Endodermal cell (in vitro differentiated cells): ENCODE results near the gene FXR2. TPM values are rescaled to one million over a fixed set of nuclear protein-coding genes. Genes with fewer than 3 reads are reported as not detected.
A peak's percentile ranks its signal among the peaks of the same experiment; 100 is the strongest.

Experiments used
- DNase-seq: peaks from one replicate; pipeline ENCODE4 v3.0.0-alpha.2; 2017
- H3K27ac ChIP-seq: 2 replicates; pipeline ENCODE4 v1.5.1; 2013; ENCODE audit warnings: mild to moderate bottlenecking, low read depth, low read length, moderate library complexity
- H3K27me3 ChIP-seq: 2 replicates; pipeline ENCODE4 v1.6.1; 2013; ENCODE audit warnings: mild to moderate bottlenecking, low read length, moderate library complexity; ENCODE audit not compliant: insufficient read depth, control insufficient read depth, poor library complexity, severe bottlenecking
- H3K36me3 ChIP-seq: 2 replicates; pipeline ENCODE4 v1.7.0; 2013; ENCODE audit warnings: mild to moderate bottlenecking, low read length, moderate library complexity; ENCODE audit not compliant: control insufficient read depth, insufficient read depth
- H3K4me1 ChIP-seq: one replicate; pipeline ENCODE4 v1.7.0; 2013; ENCODE audit warnings: low read length; ENCODE audit not compliant: control insufficient read depth, insufficient read depth
- H3K4me3 ChIP-seq: 2 replicates; pipeline ENCODE4 v1.5.1; 2013; ENCODE audit warnings: mild to moderate bottlenecking, low read length, moderate library complexity
- H3K9ac ChIP-seq: 2 replicates; pipeline ENCODE4 v1.6.1; 2013; ENCODE audit warnings: mild to moderate bottlenecking, low read length, moderate library complexity; ENCODE audit not compliant: poor library complexity, severe bottlenecking; ENCODE audit errors: extremely low read depth
- H3K9me3 ChIP-seq: 2 replicates; pipeline ENCODE4 v1.6.1; 2013; ENCODE audit warnings: mild to moderate bottlenecking, low read length, moderate library complexity; ENCODE audit not compliant: control insufficient read depth
- H3K27ac Mint-ChIP-seq: 2 replicates; pipeline ENCODE4 v1.8.0; 2020; ENCODE audit warnings: mixed read lengths
- H3K27me3 Mint-ChIP-seq: 2 replicates; pipeline ENCODE4 v1.8.0; 2021; ENCODE audit warnings: mild to moderate bottlenecking, mixed read lengths; ENCODE audit not compliant: insufficient read depth
- H3K36me3 Mint-ChIP-seq: 2 replicates; pipeline ENCODE4 v1.8.0; 2020; ENCODE audit warnings: low read depth, mixed read lengths
- H3K4me1 Mint-ChIP-seq: 2 replicates; pipeline ENCODE4 v1.8.0; 2020; ENCODE audit warnings: mixed read lengths
- H3K4me3 Mint-ChIP-seq: 2 replicates; pipeline ENCODE4 v1.8.0; 2020; ENCODE audit warnings: mild to moderate bottlenecking, moderate library complexity, mixed read lengths
- H3K9me3 Mint-ChIP-seq: 2 replicates; pipeline ENCODE4 v1.8.0; 2020; ENCODE audit warnings: mild to moderate bottlenecking, mixed read lengths
- CTCF ChIP-seq: fragments of 200-600 bp; sonication (generic); conservative IDR thresholded peaks from 2 replicates; pipeline ENCODE4 v1.5.0; 2021; ENCODE audit warnings: antibody characterized with exemption, mild to moderate bottlenecking
- WGBS, 2 experiments: methylation state at CpG; one replicate each; pipeline versions ENCODE4 v1.1.5 to v1.1.7; 2013; ENCODE audit warnings: missing lambda C conversion rate in 2 of 2, mixed read lengths in 1 of 2; ENCODE audit not compliant: insufficient coverage in 1 of 2, insufficient read length in 1 of 2; 5-methylcytosine and 5-hydroxymethylcytosine counted together
- total RNA-seq, 2 donors: library from RNA; stranded (reverse); fragmentation: NEBNext Ultra II Directional in 1 of 2; extraction: Animal tissue kit (Norgen Biotek cat#: 25700) in 1 of 2; gene quantifications; 2 replicates in 1 of 2; 3 replicates in 1 of 2; pipeline ENCODE4 v1.2.1, GENCODE V29; 2021

The FXR2 gene
- total RNA-seq, 2 donors from 2014 or later = 52.1 to 53.9 TPM

DNA sequence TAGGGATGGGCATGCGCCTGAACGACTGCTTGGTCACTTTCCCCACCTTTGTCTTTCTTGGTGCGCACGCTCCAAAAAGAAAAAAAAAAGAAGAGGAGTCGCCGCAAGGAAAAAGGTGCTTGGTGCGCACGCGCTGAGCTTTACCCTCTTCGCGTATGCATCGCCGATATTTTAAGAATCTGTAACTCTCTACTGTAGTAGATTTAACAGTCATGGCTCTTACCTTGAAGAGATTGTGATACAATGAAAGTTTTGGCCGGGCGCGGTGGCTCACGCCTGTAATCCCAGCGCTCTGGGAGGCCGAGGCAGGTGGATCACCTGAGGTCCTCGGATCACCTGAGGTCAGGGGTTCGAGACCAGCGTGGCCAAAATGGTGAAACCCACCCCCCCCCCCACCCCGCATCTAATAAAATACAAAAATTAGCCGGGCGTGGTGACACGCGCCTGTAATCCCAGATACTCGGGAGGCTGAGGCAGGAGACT lies 609 bp upstream of the FXR2 start:
- peak overlapping the region; percentile 68 for H3K27ac ChIP-seq
- Mint-ChIP-seq H3K27ac (peak overlapping the region; percentile 89), H3K4me3 (peak overlapping the region; percentile 80), H3K36me3 (peaks cover 19% of the 10 kb centered on the region), H3K27me3 (no peaks in the 10 kb centered on the region), H3K4me1 (peaks cover 22% of the 10 kb centered on the region), H3K9me3 (no peaks in the 10 kb centered on the region)
- no peak for TF ChIP-seq CTCF
- no peaks in the 10 kb centered on the region for H3K9me3 ChIP-seq
- WGBS, 2 experiments = 4 to 13% methylated on average over 10 to 25 of the region's 28 CpGs
- H3K27me3 ChIP-seq = no peaks in the 10 kb centered on the region
- peaks cover 10% of the 10 kb centered on the region for H3K36me3 ChIP-seq
- H3K4me1 ChIP-seq = no peaks in the 10 kb centered on the region
- H3K4me3 ChIP-seq = peak overlapping the region; percentile 70
- DNase-seq = no peak
- no peak overlapping the region for H3K9ac ChIP-seq

DNA sequence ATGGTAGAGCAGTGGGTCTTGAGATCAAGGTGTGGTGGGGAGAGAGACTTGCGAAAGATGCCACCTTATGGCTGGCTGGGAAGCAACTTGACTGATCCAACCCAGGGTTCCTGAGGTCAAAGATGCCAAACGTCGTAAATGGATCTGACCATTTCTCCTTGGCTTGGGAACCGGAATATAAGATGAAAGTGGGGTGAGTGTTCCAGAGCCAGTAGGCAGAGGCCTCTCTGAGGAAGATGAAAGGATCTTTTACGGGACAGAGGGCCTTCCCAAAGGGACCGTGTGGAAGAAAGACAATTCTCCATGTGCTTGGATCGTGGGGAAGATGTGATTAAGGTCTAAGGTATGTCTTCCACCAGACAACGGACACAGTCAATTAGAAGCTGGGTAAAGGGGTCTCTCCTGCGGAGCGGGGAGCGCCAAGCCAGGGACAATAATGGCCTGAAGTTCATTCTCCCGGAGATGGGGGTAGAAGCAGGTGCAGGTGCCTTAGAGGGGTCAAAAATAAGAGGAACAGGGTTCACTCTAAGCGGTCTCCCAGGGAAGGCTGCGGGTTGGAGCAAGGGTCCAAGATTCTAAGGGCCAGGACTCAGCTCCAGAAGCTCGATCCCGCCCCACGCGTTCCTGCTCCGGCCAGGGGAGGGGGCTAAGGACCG lies 800 bp downstream of the FXR2 start:
- DNase-seq = peak; percentile 60
- TF ChIP-seq CTCF = no peak
- peaks cover 22% of the 10 kb centered on the region for H3K4me1 Mint-ChIP-seq
- Histone ChIP-seq H3K4me1 (no peaks in the 10 kb centered on the region), H3K9me3 (no peaks in the 10 kb centered on the region), H3K27me3 (no peaks in the 10 kb centered on the region), H3K9ac (peak overlapping the region; percentile 74), H3K4me3 (peak overlapping the region; percentile 100), H3K27ac (peak overlapping the region; percentile 80), H3K36me3 (peaks cover 20% of the 10 kb centered on the region)
- H3K27ac Mint-ChIP-seq = peak overlapping the region; percentile 67
- peaks cover 23% of the 10 kb centered on the region for H3K36me3 Mint-ChIP-seq
- H3K9me3 Mint-ChIP-seq = no peaks in the 10 kb centered on the region
- no peaks in the 10 kb centered on the region for H3K27me3 Mint-ChIP-seq
- WGBS, 2 experiments = 10 to 12% methylated on average over 13 to 20 of the region's 20 CpGs
- peak overlapping the region; percentile 80 for H3K4me3 Mint-ChIP-seq

- 92 to 97% methylated on average over 1 of the region's 1 CpG for WGBS, 2 experiments
These were observed 2.4 kb downstream of the FXR2 start for GRCh38 chr17:7612294-7612640.

More at GRCh38 chr17:7612294-7612640, 2.4 kb downstream of the FXR2 start:
- Mint-ChIP-seq H3K4me1 (peaks cover 22% of the 10 kb centered on the region), H3K9me3 (no peaks in the 10 kb centered on the region), H3K27me3 (no peaks in the 10 kb centered on the region), H3K27ac (no peak overlapping the region), H3K4me3 (peak overlapping the region; percentile 80), H3K36me3 (peaks cover 23% of the 10 kb centered on the region)
- Histone ChIP-seq H3K9ac (no peak overlapping the region), H3K4me1 (no peaks in the 10 kb centered on the region), H3K9me3 (no peaks in the 10 kb centered on the region), H3K36me3 (peaks cover 26% of the 10 kb centered on the region), H3K27me3 (no peaks in the 10 kb centered on the region), H3K27ac (no peak overlapping the region), H3K4me3 (peak overlapping the region; percentile 100)
- TF ChIP-seq CTCF = no peak
- DNase-seq = no peak
